ENCODE data around the gene SH3TC1. TPM values are rescaled to one million over a fixed set of nuclear protein-coding genes. Genes with fewer than 3 reads are reported as not detected.

The SH3TC1 gene
- polyA plus RNA-seq, 1 donor (not counting 4 experiments of a cell fraction or from before 2014, with no cell fraction given) = 12.3 TPM

GRCh38 chr4:8199594-8200301, 658 bp downstream of the SH3TC1 start:
- Histone ChIP-seq H4K20me1 (ENCODE audit: control insufficient read depth, extremely low read depth, insufficient read depth, low read length) (no peaks in the 10 kb centered on the region), H3K9me1 (ENCODE audit: control insufficient read depth, extremely low read depth, insufficient read depth, low read length) (no peaks in the 10 kb centered on the region), H3K4me1 (ENCODE audit: control insufficient read depth, extremely low read depth, insufficient read depth, low read length) (peaks cover 41% of the 10 kb centered on the region), H3K27ac (ENCODE audit: control insufficient read depth, insufficient read depth, low read length) (peak overlapping the region; percentile 87), H3K4me2 (ENCODE audit: control insufficient read depth, extremely low read depth, insufficient read depth, low read depth, low read length) (peak overlapping the region; percentile 95), H2AFZ (ENCODE audit: control insufficient read depth, low read length) (peak overlapping the region; percentile 1), H3K27me3 (ENCODE audit: control insufficient read depth, extremely low read depth, insufficient read depth, low read length) (no peaks in the 10 kb centered on the region), H3K9me3 (ENCODE audit: control insufficient read depth, low read depth, low read length) (no peaks in the 10 kb centered on the region), H3K79me2 (ENCODE audit: control insufficient read depth, insufficient read depth, low read length) (peaks cover 53% of the 10 kb centered on the region), H3K4me3 (ENCODE audit: control insufficient read depth in 2 of 3, extremely low read depth in 1 of 3, insufficient read depth in 2 of 3, low read depth in 1 of 3, low read length in 3 of 3) (peak overlapping the region; percentile 71 to 89 (median 81)), H3K36me3 (ENCODE audit: control insufficient read depth in 2 of 2, extremely low read depth in 1 of 2, insufficient read depth in 2 of 2, low read length in 2 of 2) (peaks cover 5 to 11% of the 10 kb centered on the region in 2 experiments), H3K9ac (ENCODE audit: control insufficient read depth, extremely low read depth, insufficient read depth, low read length) (peak overlapping the region; percentile 91)
- TF ChIP-seq, protein P1, sequence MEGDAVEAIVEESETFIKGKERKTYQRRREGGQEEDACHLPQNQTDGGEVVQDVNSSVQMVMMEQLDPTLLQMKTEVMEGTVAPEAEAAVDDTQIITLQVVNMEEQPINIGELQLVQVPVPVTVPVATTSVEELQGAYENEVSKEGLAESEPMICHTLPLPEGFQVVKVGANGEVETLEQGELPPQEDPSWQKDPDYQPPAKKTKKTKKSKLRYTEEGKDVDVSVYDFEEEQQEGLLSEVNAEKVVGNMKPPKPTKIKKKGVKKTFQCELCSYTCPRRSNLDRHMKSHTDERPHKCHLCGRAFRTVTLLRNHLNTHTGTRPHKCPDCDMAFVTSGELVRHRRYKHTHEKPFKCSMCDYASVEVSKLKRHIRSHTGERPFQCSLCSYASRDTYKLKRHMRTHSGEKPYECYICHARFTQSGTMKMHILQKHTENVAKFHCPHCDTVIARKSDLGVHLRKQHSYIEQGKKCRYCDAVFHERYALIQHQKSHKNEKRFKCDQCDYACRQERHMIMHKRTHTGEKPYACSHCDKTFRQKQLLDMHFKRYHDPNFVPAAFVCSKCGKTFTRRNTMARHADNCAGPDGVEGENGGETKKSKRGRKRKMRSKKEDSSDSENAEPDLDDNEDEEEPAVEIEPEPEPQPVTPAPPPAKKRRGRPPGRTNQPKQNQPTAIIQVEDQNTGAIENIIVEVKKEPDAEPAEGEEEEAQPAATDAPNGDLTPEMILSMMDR (optimal IDR thresholded peaks at IDR 0.05 in 1 of 3, IDR thresholded peaks at IDR 0.05 in 1 of 3, conservative IDR thresholded peaks at IDR 0.05 in 1 of 3; ENCODE audit: extremely low read depth in 1 of 3, insufficient read depth in 2 of 3, low read length in 3 of 3) = no peak
- TF ChIP-seq EZH2 (IDR thresholded peaks at IDR 0.05; ENCODE audit: low read length) = no peak
- dilution Hi-C loops (cut with MboI; ENCODE audit: extremely low pct_ligation_motif_present, low sequenced_read_pairs) = no loop called here
- DNase-seq (ENCODE audit: low read depth, low spot score) (no peak), FAIRE-seq (no peak)

GRCh38 chr4:8200302-8200975, 1.3 kb downstream of the SH3TC1 start:
- Histone ChIP-seq H3K27me3 (ENCODE audit: control insufficient read depth, extremely low read depth, insufficient read depth, low read length) (no peaks in the 10 kb centered on the region), H3K4me2 (ENCODE audit: control insufficient read depth, extremely low read depth, insufficient read depth, low read depth, low read length) (peak overlapping the region; percentile 95), H3K36me3 (ENCODE audit: control insufficient read depth in 2 of 2, extremely low read depth in 1 of 2, insufficient read depth in 2 of 2, low read length in 2 of 2) (peaks cover 7 to 11% of the 10 kb centered on the region in 2 experiments), H3K4me3 (ENCODE audit: control insufficient read depth in 2 of 3, extremely low read depth in 1 of 3, insufficient read depth in 2 of 3, low read depth in 1 of 3, low read length in 3 of 3) (peak overlapping the region; percentile 71 to 89 (median 81)), H3K9me3 (ENCODE audit: control insufficient read depth, low read depth, low read length) (no peaks in the 10 kb centered on the region), H2AFZ (ENCODE audit: control insufficient read depth, low read length) (no peak overlapping the region), H3K27ac (ENCODE audit: control insufficient read depth, insufficient read depth, low read length) (peak overlapping the region; percentile 87), H4K20me1 (ENCODE audit: control insufficient read depth, extremely low read depth, insufficient read depth, low read length) (no peaks in the 10 kb centered on the region), H3K9me1 (ENCODE audit: control insufficient read depth, extremely low read depth, insufficient read depth, low read length) (no peaks in the 10 kb centered on the region), H3K9ac (ENCODE audit: control insufficient read depth, extremely low read depth, insufficient read depth, low read length) (peak overlapping the region; percentile 91), H3K4me1 (ENCODE audit: control insufficient read depth, extremely low read depth, insufficient read depth, low read length) (peaks cover 42% of the 10 kb centered on the region), H3K79me2 (ENCODE audit: control insufficient read depth, insufficient read depth, low read length) (peaks cover 55% of the 10 kb centered on the region)
- no peak for DNase-seq (ENCODE audit: low read depth, low spot score)
- no peak for FAIRE-seq
- TF ChIP-seq, protein P1 (optimal IDR thresholded peaks at IDR 0.05 in 1 of 3, IDR thresholded peaks at IDR 0.05 in 1 of 3, conservative IDR thresholded peaks at IDR 0.05 in 1 of 3; ENCODE audit: extremely low read depth in 1 of 3, insufficient read depth in 2 of 3, low read length in 3 of 3) = no peak
- no peak for TF ChIP-seq EZH2 (IDR thresholded peaks at IDR 0.05; ENCODE audit: low read length)
- dilution Hi-C loops (cut with MboI; ENCODE audit: extremely low pct_ligation_motif_present, low sequenced_read_pairs) = no loop called here

Data from keratinocyte (primary cell).